Frontal cortex (tissue), 4 donors: Measurements from ENCODE around the gene KCNH5. TPM values are rescaled to one million over a fixed set of nuclear protein-coding genes. Genes with fewer than 3 reads are reported as not detected.
"Not testable (repeated sequence)": the region's sequence is repeated elsewhere in the genome, so short reads cannot be mapped to it uniquely, and the experiment has no call there.

ENCODE experiments used
- DNase-seq, 2 donors: peaks; one replicate each; pipeline ENCODE4 v3.0.0; 2012; ENCODE audit warnings: low spot score in 2 of 2
- FAIRE-seq: peaks from 2 replicates; lab custom pipeline; 2012; peaks lifted over from hg19 to GRCh38; lab: Jason Lieb, UNC
- total RNA-seq: library from RNA; depleted of rRNA; stranded (reverse); fragments of >200 nt; gene quantifications from one replicate; pipeline ENCODE4 v1.2.3, GENCODE V29; 2014
- donor health status: control.
- donor health status: control.
- donor health status: control.

Gene KCNH5
- total RNA-seq, 1 donor from 2014 or later, result 24.5 TPM

- no peak for DNase-seq
- no peak for FAIRE-seq
Observed at GRCh38 chr14:62776300-62776699, 269.0 kb downstream of the KCNH5 start.

- DNase-seq, result no peak
- no peak for FAIRE-seq
Observed at GRCh38 chr14:62768753-62769152, 276.5 kb downstream of the KCNH5 start.

GRCh38 chr14:62763951-62764350 lies 281.3 kb downstream of the KCNH5 start:
- DNase-seq, result no peak
- FAIRE-seq, result no peak

- FAIRE-seq, result no peak
- DNase-seq, result no peak
Observed at GRCh38 chr14:62759796-62760195, 285.5 kb downstream of the KCNH5 start.

DNA sequence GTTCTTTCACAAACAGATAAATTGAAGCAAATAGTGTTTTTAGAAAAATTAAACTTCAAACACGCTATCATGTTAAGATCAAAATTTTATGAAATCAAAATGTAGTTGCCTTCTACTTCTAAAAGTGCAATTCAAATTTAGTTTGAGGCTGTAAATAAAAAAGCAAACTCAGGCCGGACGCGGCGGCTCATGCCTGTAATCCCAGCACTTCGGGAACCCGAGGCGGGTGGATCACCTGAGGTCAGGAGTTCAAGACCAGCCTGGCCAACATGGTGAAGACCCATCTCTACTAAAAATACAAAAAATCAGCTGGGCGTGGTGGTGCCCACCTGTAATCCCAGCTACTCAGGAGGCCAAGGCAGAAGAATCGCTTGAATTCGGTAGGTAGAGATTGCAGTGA lies 298.4 kb downstream of the KCNH5 start:
- FAIRE-seq, DNase-seq: not testable (repeated sequence)

GRCh38 chr14:62745496-62745895 lies 299.8 kb downstream of the KCNH5 start:
- FAIRE-seq (no peak), DNase-seq (no peak)

GRCh38 chr14:62743560-62743959 lies 301.7 kb downstream of the KCNH5 start:
- no peak for DNase-seq
- FAIRE-seq, result no peak

- DNase-seq (no peak), FAIRE-seq (no peak)
Observed at GRCh38 chr14:62743118-62743517, 302.1 kb downstream of the KCNH5 start.

GRCh38 chr14:62739647-62740046 lies 305.6 kb downstream of the KCNH5 start:
- no peak for FAIRE-seq
- DNase-seq, result no peak

DNA sequence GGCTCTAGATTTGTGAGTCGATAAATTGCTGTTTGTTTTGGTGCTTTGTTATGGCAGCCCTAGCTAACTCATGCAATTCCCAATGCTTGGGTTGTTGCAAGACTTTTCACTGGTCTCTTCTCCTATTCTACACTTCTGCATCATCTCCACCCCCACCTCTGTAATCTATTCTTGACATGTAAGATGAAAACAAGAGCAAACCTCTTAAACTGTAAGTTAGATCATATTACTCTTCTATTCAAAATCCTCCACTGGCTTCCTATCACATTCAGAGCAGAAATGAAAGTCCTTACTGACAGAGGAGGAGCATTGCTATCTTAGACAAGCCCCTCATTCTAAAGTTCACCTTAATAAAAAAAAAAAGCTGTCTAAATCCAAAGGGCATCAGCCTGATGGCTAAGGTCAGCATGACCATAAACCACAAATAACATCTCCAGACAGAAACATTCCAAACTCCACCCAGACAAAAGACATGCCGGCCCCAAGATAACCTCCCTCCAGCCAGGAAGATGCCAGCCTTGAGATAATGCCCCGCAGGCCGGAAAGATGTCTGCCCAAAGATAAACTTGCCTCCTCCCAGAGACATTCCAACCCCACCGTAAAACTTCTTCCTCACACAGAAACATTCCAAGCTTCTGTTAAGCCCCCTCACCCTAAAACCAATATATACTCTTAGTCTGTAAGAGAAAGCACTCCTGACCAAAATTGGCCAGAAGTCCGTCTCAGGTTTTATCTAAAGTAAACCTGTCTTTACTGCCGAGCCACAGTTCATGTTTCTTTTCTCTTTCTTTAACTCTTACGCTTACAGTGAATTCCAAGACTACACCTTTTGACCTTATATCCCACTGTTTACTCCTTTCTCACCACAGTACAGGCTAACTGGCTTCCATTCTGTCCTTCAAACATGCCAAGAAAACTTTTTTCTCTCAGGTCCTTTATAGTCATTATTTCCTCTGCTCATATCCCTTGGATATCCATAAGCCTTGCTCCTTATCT lies 308.9 kb downstream of the KCNH5 start:
- FAIRE-seq, result no peak
- DNase-seq, result no peak

DNA sequence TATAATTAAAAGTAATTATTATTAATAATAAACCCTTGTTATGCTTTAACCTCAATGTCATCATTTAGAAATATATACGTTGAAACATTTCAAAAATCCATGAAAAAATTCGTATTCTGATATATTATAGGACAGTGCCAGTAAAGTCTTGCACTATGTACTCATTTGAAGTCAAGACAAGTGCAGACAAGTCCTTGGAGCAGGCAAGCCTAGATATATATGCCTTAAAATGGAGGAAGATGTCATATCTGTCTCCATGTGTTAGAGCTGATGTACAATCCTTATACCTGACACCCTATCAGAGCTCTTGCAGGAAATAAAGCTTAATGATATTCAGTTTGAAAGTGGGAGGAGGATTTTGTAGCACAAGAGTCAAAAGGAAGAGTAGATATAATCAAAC lies 310.4 kb downstream of the KCNH5 start:
- no peak for FAIRE-seq

GRCh38 chr14:62722406-62722805 lies 322.9 kb downstream of the KCNH5 start:
- FAIRE-seq, result no peak
- DNase-seq, result no peak

More for the DNA sequence above, 310.4 kb downstream of the KCNH5 start:
- DNase-seq, result no peak

GRCh38 chr14:62718629-62719028 lies 326.6 kb downstream of the KCNH5 start:
- FAIRE-seq (no peak), DNase-seq (no peak)

GRCh38 chr14:62711351-62712023 lies 333.8 kb downstream of the KCNH5 start:
- FAIRE-seq, result no peak
- DNase-seq, result no peak

DNA sequence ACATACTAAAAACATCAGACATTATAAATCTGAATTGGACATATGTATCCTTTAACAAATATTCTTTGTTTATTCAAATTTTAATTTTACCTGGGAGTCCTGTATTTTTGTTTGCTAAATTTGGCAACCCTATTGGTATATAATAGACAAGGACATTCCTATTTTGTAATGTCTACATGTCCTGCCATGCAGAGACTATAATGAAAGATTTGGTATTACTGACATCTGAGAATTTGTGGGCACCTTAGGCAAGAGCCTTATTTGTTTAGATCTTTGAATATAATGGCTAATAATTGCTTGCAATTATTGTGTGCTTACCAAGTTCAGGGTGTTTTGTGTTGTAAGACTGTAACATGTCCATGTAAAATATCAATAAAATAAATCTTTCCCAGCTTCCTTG lies 334.4 kb downstream of the KCNH5 start:
- FAIRE-seq (no peak), DNase-seq (no peak)

DNA sequence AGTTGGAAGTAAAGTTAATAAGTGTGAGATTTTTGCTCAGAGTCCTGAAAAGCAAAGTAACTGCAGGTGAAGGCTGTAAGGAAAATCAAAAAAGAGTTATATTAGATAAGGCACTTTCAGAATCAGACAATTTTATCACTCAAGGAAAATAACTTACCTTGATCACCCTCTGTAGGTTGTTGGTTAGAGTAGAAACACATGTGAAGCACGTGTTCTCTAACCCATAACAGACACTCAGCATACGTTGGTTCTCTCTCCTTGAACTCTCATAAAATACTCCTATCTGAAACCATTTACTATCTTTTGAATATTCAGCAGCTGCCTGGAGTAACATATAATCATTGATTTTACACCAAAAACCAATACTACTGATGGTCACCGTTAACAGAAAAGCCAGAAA lies 335.5 kb downstream of the KCNH5 start:
- DNase-seq (no peak), FAIRE-seq (no peak)

- no peak for DNase-seq
- no peak for FAIRE-seq
Observed at GRCh38 chr14:62706217-62706616, 339.0 kb downstream of the KCNH5 start.

GRCh38 chr14:62697461-62697860 lies 347.8 kb downstream of the KCNH5 start:
- FAIRE-seq (no peak), DNase-seq (no peak)

GRCh38 chr14:62696929-62697328 lies 348.3 kb downstream of the KCNH5 start:
- FAIRE-seq (no peak), DNase-seq (no peak)

DNA sequence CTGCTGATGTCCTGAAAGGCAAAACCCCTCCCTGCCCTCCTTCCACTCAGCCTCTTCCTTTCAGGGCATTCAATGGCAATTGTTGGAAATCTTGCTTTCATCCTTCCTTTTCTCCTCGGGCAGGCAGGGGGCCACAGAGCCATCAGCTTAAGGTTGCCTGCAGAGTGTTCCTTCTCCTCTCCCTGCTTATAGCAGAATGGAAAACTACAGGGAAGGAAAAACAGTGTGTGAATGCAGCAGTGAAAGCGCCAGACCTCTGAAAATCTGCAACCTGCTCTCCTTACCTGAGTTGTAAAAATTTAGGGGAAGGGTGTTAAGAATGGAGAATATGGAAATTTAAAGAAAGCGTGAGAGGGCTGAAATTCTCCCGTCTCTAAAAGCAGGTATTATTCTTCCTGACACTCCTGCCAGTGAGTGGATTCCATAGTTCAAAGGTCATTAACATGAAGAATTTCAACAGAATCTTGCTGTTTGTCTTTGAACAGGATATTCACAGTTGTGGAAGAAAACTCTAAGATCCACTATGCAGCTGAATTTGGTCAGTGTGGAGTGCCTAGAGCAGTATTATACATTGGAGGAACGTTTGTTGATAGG lies 348.8 kb downstream of the KCNH5 start:
- DNase-seq (no peak), FAIRE-seq (no peak)

GRCh38 chr14:62694075-62694474 lies 351.2 kb downstream of the KCNH5 start:
- FAIRE-seq (no peak), DNase-seq (no peak)
